ENCODE results near the gene TM7SF2.

GRCh38 chr11:65141896-65142494 lies 30.3 kb downstream of the TM7SF2 start:
- TF ChIP-seq CTCF (conservative IDR thresholded peaks at IDR 0.05) (no peak), EZH2 (IDR thresholded peaks at IDR 0.05; ENCODE audit: low read depth) (no peak)
